Mesothelial cell of epicardium (in vitro differentiated cells): Measurements from ENCODE around the gene CHRM4. TPM values are rescaled to one million over a fixed set of nuclear protein-coding genes. Genes with fewer than 3 reads are reported as not detected.
A peak's percentile ranks its signal among the peaks of the same experiment; 100 is the strongest.
"Not testable (repeated sequence)": the region's sequence is repeated elsewhere in the genome, so short reads cannot be mapped to it uniquely, and the experiment has no call there.

Experiments used
- DNase-seq, 2 experiments: peaks; one replicate each; pipeline ENCODE4 v3.0.0; 2021; ENCODE audit warnings: low spot score in 2 of 2; ENCODE audit not compliant: unreplicated experiment in 2 of 2
- H3K27ac Mint-ChIP-seq: 2 replicates; pipeline ENCODE4 v1.8.0; 2021; ENCODE audit warnings: mixed read lengths
- H3K27me3 Mint-ChIP-seq: 2 replicates; pipeline ENCODE4 v1.8.0; 2021; ENCODE audit warnings: low read depth, mixed read lengths
- H3K36me3 Mint-ChIP-seq: 2 replicates; pipeline ENCODE4 v1.8.0; 2021; ENCODE audit warnings: mixed read lengths
- H3K4me1 Mint-ChIP-seq: 2 replicates; pipeline ENCODE4 v1.8.0; 2021; ENCODE audit warnings: mixed read lengths
- H3K4me3 Mint-ChIP-seq: 2 replicates; pipeline ENCODE4 v1.8.0; 2021; ENCODE audit warnings: mild to moderate bottlenecking, moderate library complexity, mixed read lengths
- H3K9me3 Mint-ChIP-seq: 2 replicates; pipeline ENCODE4 v1.8.0; 2021; ENCODE audit warnings: mixed read lengths
- total RNA-seq: library from RNA; stranded (reverse); gene quantifications from 3 replicates; pipeline ENCODE4 v1.2.1, GENCODE V29; 2021
- TF ChIP-seq, protein P1 (sequence below): fragments of 200-600 bp; sonication (generic); IDR thresholded peaks from one replicate; pipeline ENCODE4 v1.5.0; 2021; ENCODE audit warnings: antibody characterized with exemption; ENCODE audit not compliant: unreplicated experiment

The CHRM4 gene
- total RNA-seq, 1 donor from 2014 or later = 0.42 TPM

DNA sequence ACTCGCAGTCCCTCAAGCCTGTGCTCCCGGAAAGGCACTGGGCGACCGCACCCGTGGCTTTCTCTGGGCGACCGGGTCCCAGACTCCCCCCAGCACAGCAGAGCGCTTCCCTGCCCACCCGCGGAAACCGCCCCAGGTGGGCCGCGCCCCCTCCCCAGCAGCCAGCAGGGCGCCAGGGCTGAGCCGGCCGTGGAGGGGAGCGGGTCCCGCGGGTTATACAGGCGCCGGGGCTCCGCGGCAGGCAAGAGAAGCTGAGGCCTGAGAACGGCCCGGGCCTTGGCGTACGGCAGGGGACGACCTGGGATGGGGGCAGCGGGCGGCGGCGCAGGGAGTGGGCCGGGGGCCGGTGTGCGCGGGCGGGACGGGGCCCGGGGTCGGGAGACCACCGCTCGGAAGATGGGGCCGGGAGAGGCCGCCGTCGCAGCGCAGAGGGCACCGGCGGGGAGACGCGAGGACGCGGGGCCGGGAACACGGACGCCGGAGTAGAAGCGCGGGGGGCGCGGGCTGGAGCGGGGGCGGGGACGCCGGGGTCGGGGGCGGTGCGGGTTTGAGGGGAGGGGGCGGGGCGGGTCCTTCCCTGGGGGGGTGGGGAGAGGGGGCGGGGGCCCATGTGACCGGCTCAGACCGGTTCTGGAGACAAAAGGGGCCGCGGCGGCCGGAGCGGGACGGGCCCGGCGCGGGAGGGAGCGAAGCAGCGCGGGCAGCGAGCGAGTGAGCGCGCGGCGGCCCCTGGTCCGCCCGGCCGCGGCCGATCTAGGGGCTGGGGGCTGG is 10.3 kb downstream of the CHRM4 start, which contains the start of gene MDK:
MDK (plus strand) TSS at position 622 of the 771 bp plus-strand sequence. CDS start 389 bp downstream, outside the sequence.
- peak; percentile 67 to 76 for DNase-seq
- Mint-ChIP-seq H3K9me3 (no peaks in the 10 kb centered on the region), H3K36me3 (peaks cover 9% of the 10 kb centered on the region), H3K27ac (peak within 1 kb of the TSS; percentile 93), H3K27me3 (peaks cover 6% of the 10 kb centered on the region), H3K4me1 (peaks cover 19% of the 10 kb centered on the region), H3K4me3 (peak within 1 kb of the TSS; percentile 92)
- TF ChIP-seq, protein P1, sequence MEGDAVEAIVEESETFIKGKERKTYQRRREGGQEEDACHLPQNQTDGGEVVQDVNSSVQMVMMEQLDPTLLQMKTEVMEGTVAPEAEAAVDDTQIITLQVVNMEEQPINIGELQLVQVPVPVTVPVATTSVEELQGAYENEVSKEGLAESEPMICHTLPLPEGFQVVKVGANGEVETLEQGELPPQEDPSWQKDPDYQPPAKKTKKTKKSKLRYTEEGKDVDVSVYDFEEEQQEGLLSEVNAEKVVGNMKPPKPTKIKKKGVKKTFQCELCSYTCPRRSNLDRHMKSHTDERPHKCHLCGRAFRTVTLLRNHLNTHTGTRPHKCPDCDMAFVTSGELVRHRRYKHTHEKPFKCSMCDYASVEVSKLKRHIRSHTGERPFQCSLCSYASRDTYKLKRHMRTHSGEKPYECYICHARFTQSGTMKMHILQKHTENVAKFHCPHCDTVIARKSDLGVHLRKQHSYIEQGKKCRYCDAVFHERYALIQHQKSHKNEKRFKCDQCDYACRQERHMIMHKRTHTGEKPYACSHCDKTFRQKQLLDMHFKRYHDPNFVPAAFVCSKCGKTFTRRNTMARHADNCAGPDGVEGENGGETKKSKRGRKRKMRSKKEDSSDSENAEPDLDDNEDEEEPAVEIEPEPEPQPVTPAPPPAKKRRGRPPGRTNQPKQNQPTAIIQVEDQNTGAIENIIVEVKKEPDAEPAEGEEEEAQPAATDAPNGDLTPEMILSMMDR = no peak

DNA sequence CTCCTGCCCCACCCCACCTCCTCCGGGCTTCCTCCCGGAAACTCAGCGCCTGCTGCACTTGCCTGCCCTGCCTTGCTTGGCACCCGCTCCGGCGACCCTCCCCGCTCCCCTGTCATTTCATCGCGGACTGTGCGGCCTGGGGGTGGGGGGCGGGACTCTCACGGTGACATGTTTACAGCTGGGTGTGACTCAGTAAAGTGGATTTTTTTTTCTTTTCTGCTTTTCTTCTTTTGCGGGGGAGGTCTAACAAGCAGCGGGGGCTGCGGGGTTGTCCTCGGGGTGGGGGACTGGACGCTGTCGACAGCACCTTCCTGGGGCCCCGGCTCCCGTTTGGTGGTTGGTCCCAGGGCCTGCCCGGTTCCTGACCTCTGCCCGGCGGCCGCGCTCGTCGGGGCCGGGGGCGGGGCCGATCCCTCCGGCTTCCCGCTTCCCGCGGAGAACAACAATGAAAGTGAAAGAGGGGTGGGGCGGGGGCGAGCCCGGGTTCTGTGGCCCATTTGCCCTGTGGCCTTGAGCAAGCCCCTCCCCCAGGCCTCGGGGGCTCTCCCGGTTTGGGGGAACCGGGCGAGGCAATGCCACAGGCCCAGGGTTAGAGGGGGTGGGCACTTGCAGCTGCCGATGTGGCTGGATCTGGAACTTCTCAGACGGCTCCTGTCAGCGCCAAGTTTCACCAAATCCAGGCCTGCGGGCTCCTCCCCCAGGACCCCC is 11.1 kb downstream of the CHRM4 start:
- DNase-seq = peak in 1 of 2 experiments; percentile 57
- H3K27me3 Mint-ChIP-seq = no peaks in the 10 kb centered on the region
- no peaks in the 10 kb centered on the region for H3K9me3 Mint-ChIP-seq
- H3K4me3 Mint-ChIP-seq = peak overlapping the region; percentile 79
- H3K4me1 Mint-ChIP-seq = peaks cover 19% of the 10 kb centered on the region
- peak overlapping the region; percentile 91 for H3K27ac Mint-ChIP-seq
- peaks cover 9% of the 10 kb centered on the region for H3K36me3 Mint-ChIP-seq
- TF ChIP-seq, protein P1 = no peak

DNA sequence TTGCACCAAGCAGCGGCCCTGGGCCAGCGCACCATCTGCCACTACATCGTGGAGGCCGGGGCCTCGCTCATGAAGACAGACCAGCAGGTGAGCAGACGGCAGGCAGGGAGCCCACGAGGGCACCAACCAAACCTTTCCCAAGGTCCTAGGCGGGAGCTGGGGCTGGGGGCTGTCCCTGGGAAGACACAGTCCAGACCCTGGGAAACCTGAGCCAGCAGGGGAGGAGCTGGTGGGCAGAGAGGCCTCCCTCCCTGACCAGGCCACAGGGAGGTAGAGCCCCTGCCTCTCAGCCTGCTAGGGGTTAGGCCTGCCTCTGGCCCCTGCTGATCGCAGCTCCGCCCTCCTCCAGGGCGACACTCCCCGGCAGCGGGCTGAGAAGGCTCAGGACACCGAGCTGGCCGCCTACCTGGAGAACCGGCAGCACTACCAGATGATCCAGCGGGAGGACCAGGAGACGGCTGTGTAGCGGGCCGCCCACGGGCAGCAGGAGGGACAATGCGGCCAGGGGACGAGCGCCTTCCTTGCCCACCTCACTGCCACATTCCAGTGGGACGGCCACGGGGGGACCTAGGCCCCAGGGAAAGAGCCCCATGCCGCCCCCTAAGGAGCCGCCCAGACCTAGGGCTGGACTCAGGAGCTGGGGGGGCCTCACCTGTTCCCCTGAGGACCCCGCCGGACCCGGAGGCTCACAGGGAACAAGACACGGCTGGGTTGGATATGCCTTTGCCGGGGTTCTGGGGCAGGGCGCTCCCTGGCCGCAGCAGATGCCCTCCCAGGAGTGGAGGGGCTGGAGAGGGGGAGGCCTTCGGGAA is 11.9 kb downstream of the CHRM4 start:
- Mint-ChIP-seq H3K27ac (peak overlapping the region; percentile 87), H3K4me1 (peaks cover 19% of the 10 kb centered on the region), H3K4me3 (peak overlapping the region; percentile 67)
- not testable (repeated sequence) for H3K9me3 Mint-ChIP-seq, H3K27me3 Mint-ChIP-seq, H3K36me3 Mint-ChIP-seq
- peak in 1 of 2 experiments; percentile 51 for DNase-seq

DNA sequence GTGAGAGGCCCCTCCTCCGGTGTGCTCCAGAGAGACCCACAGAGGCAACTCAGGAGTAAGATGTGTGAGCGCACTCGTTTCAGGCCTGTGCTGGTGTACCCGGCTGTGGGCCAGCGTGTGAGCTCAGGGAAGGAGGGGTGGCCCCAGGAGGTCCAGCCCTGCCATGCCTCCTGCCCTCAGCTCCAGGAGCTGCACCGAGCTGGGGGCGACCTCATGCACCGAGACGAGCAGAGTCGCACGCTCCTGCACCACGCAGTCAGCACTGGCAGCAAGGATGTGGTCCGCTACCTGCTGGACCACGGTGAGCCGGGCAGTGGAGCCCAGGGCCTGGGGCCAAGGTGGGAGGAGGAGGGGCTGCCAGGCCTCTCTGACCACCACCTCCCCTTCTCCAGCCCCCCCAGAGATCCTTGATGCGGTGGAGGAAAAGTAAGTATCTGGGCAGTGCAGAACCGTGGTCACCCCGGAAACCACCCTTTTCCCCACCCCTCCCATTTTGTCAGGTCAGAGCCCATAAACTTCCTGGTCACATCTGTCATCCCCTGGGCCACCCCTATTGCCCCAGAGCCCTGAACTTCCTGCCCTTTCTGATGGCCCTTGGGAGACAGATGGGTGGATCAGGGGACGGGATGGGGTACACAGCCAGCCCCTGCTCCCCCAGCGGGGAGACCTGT is 12.6 kb downstream of the CHRM4 start:
- peak overlapping the region; percentile 87 for H3K27ac Mint-ChIP-seq
- H3K9me3 Mint-ChIP-seq = no peaks in the 10 kb centered on the region
- peak overlapping the region; percentile 67 for H3K4me3 Mint-ChIP-seq
- DNase-seq = no peak
- no peaks in the 10 kb centered on the region for H3K27me3 Mint-ChIP-seq
- TF ChIP-seq, protein P1 = no peak
- H3K36me3 Mint-ChIP-seq = peaks cover 9% of the 10 kb centered on the region
- H3K4me1 Mint-ChIP-seq = peaks cover 19% of the 10 kb centered on the region

DNA sequence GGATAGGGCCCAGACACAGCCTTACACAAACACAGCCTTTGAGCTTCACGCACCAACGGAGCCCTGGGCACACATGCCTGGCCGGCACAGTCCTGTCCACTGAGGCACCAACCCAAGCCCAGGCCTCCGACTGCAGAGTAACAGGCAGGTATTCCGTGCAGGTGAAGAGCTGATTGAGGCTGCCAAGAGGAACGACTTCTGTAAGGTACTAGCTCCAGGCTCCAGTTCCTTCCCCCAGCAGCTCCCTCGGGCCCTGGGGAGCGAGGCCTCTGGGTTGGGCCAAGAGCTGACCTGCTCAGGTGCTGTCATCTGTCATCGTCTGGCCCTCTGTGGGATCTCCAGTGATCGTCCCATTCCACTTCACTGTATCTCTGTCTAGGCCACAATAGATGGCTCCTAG is 13.3 kb downstream of the CHRM4 start:
- H3K27me3 Mint-ChIP-seq = no peaks in the 10 kb centered on the region
- H3K36me3 Mint-ChIP-seq = peaks cover 9% of the 10 kb centered on the region
- TF ChIP-seq, protein P1 = no peak
- peaks cover 15% of the 10 kb centered on the region for H3K4me1 Mint-ChIP-seq
- no peak overlapping the region for H3K27ac Mint-ChIP-seq
- no peak overlapping the region for H3K4me3 Mint-ChIP-seq
- no peak for DNase-seq
- no peaks in the 10 kb centered on the region for H3K9me3 Mint-ChIP-seq
